ENCODE results near the gene PIAS4. TPM values are rescaled to one million over a fixed set of nuclear protein-coding genes. Genes with fewer than 3 reads are reported as not detected.

PIAS4 gene
- total and polyA plus RNA-seq, 2 donors (not counting 3 experiments of a cell fraction or from before 2014, with no cell fraction given) = 26.2 to 46.2 TPM

- Histone ChIP-seq H3K9ac (replicated peaks; ENCODE audit: extremely low read depth, insufficient read depth, low read length) (peak overlapping the region; percentile 81), H3K4me3 (replicated peaks in 1 of 3; ENCODE audit: insufficient read depth in 1 of 3, low read depth in 1 of 3, low read length in 3 of 3) (peak overlapping the region; percentile 66 to 81 (median 77)), H3K4me2 (ENCODE audit: insufficient read depth, low read length) (peak overlapping the region; percentile 82), H3K9me3 (replicated peaks; ENCODE audit: control insufficient read depth, insufficient read depth, low read length) (no peaks in the 10 kb centered on the region), H3K79me2 (ENCODE audit: control insufficient read depth, insufficient read depth, low read length) (peaks cover 57% of the 10 kb centered on the region), H3K9me1 (replicated peaks; ENCODE audit: control insufficient read depth, extremely low read depth, insufficient read depth, low read length) (no peaks in the 10 kb centered on the region), H4K20me1 (replicated peaks; ENCODE audit: control insufficient read depth, extremely low read depth, insufficient read depth, low read length) (no peaks in the 10 kb centered on the region), H3K27me3 (ENCODE audit: control insufficient read depth in 2 of 2, insufficient read depth in 2 of 2, low read length in 2 of 2) (no peaks in the 10 kb centered on the region), H3K27ac (ENCODE audit: insufficient read depth, low read depth, low read length) (peak overlapping the region; percentile 74), H3K36me3 (ENCODE audit: control insufficient read depth in 2 of 2, extremely low read depth in 1 of 2, insufficient read depth in 2 of 2, low read length in 2 of 2) (peaks cover 0 to 5% of the 10 kb centered on the region in 2 experiments), H3K4me1 (ENCODE audit: control insufficient read depth, extremely low read depth, insufficient read depth, low read length) (peaks cover 11% of the 10 kb centered on the region), H2AFZ (ENCODE audit: low read depth, low read length) (no peak overlapping the region)
- CTCF ChIA-PET = interaction anchor here (1.7 kb wide), 1 partner anchor 76 kb away, joined by 8 read pairs; no protein-coding TSS in a partner anchor
- intact Hi-C loops (cut with micrococcal nuclease) = loop anchor here (5.0 kb wide), 4 partner anchors 57 to 97 kb away; partner anchors contain the start of genes EEF2, MAP2K2 and PIAS4
- TF ChIP-seq POLR2AphosphoS5 (IDR thresholded peaks at IDR 0.05; ENCODE audit: insufficient read depth, low read depth, low read length) (no peak), MYC (IDR thresholded peaks at IDR 0.05; ENCODE audit: low read depth, low read length) (no peak), MAX (IDR thresholded peaks at IDR 0.05; ENCODE audit: insufficient read depth, insufficient read length) (no peak), FOS (IDR thresholded peaks at IDR 0.05; ENCODE audit: borderline replicate concordance, insufficient read depth, low read length) (no peak), CTCF (IDR thresholded peaks at IDR 0.05; ENCODE audit: extremely low read depth in 1 of 2, insufficient read depth in 1 of 2, low read depth in 1 of 2, low read length in 2 of 2) (no peak), EZH2 (IDR thresholded peaks at IDR 0.05; ENCODE audit: borderline replicate concordance, low read depth, low read length, severe bottlenecking) (no peak), GATA2 (IDR thresholded peaks at IDR 0.05; ENCODE audit: insufficient read depth, insufficient read length, low read depth, low read length) (no peak), JUN (IDR thresholded peaks at IDR 0.05; ENCODE audit: borderline replicate concordance, insufficient read depth, insufficient read length, low read depth) (no peak), POLR2A (IDR thresholded peaks at IDR 0.05; ENCODE audit: low read depth, low read length) (no peak)
- peak; percentile 35 for DNase-seq (ENCODE audit: low read depth, low spot score)
- POLR2A ChIA-PET = no interaction called here
- dilution Hi-C loops (cut with MboI; ENCODE audit: extremely low pct_ligation_motif_present, low sequenced_read_pairs) = no loop called here
- BruUV-seq (replicated peaks) = no TSS peak
- no peak for FAIRE-seq
Measured at GRCh38 chr19:4064496-4065260, 57.1 kb downstream of the PIAS4 start.
